SKM-1 treated with dmso at 0.1 percent for 144 hours (cell line): ENCODE results near the gene EXOG.
"Not testable (repeated sequence)": the region's sequence is repeated elsewhere in the genome, so short reads cannot be mapped to it uniquely, and the experiment has no call there.

Experiments
- DNase-seq: peaks from one replicate; lab custom pipeline; 2025; ENCODE audit not compliant: unreplicated experiment; lab: John Stamatoyannopoulos, UW

The EXOG gene

DNA sequence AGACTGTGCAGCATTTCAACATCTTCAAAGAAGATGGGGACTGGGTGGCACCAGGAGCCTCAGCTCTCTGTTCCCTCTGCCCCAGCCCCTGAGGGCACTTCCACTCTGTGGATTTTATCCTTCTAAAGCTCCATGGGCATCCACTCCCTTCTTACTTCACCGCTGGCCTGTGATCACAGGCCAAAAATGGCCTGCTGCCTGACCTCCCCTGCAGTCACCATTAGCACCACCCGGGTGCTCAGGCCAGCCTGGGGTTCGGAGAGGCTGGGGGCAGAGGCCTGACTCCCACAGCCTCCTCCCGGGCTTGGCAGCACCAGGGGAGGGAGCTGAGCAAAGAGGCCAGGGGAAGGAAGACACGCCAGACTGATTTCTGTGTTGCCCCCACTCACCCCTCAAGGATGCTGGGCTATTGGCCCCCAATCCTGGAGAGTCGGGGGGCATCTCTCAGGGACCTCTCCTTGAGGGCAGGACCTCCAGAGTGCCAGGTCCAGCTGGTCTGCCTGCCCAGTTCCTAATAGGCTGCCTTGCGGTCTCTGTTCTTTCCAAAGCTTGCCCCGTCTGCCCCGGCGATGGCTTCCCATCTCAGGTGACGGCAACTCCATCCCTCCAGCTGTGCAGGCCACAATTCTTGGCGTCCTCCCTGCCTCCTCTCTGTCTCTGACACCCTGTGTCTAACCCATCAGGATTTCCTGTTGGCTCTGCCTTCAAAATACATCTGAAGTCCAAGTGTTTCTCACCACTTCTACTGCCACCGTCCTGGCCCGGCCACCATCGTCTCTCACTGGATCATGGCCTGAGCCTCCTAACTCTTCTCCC lies 67.1 kb downstream of the EXOG start:
- no peak for DNase-seq

DNA sequence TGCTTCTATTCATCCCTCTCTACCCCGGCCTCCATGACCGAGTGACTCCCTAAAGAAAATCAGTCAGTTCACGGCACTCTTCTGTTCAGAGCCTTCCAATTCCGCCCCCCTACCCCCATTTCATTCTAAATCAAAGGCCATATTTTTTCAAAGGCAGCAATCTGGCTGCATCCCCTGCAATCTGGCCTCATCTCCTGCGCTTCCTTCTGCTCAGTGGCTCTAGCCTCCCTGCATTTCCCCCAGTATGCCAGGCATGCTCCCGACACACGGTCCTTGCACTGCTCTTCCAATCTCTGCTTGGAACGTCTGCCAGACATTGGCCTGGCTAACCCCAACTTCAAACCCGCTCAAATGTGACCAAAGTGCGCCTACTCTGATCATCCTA lies 67.7 kb downstream of the EXOG start:
- no peak for DNase-seq

DNA sequence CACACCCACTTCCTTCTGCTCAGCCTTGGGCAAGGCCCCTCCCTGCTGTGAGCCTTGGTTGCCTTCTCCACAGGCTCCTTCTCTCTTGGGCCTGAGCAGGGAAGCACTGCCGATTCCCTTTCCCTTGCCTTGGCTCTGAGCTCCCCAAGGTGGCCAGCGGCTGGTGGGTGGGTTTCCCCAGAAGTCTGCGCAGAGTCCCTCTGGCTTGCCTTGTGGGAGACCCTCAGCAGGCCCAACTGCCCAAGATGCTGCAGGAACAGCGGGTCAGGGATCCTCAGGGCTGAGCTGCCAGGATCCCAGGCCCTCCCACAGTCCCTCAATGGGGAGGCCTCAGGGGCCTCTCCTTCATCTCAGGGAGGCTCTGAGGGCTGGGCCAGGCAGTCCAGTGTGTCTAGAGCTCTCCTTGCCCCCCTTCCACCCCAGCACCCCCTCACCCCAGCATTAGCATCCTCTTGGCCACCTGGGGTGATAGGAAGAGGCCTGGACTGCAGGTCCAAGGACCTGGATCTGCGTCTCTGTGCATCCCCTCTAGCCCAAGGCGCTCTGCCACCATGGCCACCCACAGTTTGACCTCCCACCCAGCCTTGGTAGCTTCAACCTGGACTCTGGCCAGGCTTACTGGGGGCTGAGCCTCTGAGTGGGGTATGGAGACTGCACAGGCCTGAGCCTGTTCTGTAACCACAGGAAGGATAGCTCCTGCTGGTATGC lies 68.6 kb downstream of the EXOG start:
- no peak for DNase-seq

DNA sequence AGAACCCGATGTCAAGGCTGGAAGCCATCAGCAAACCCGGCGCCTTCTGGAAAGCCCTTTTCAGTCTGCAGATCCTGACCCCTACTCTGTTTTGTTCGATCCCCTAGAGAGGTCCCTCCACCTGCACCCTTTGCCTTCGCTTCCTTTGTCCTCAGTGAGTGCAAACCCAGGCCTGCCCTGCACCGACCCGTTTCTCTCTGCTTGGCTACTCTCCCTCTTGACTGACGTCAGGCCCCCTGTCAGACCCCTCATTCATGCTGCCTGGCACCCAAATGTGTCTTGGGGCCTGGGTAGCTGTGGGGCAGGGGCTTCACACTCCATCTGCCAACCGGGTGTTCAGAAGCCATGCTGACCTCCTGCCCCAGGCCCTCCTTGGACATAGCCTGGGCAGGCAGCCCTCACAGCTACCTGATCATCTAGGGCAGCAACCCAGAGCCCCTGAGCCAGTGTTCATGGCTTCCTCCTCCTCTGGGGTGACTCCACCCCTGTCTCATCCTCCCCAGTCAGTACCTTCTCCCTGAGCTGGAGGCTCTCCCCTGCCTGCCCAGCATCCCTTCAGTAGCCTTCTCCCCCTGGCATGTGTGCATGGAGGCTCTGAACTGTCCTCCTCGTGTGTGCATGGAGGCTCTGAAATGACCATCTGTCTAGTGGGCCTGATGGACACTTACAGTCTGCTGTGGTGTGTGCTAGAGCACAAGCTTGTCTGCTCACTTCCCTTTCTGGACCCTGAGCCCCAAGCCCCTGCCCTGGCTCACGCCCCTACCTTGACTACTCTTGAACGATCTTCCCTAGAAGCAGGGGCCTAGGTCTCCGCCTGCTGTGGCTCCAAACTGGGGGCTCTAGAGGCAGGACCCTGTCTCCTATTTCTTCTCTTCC lies 69.4 kb downstream of the EXOG start:
- DNase-seq: no peak

DNA sequence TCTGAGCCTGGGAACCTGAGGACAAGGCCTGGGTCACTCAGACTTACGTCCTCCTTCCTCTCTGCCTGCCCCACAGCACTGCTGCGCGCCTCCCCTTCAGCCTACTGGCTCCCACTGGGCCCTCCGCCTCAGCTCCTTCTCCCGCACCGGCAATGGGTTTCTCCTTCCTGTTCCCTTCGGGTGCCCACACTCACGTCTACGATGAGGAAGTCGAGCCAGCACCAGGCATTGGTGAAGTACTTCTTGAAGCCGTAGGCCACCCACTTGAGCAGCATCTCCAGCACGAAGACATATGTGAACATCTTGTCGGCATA lies 70.0 kb downstream of the EXOG start:
- DNase-seq: no peak

DNA sequence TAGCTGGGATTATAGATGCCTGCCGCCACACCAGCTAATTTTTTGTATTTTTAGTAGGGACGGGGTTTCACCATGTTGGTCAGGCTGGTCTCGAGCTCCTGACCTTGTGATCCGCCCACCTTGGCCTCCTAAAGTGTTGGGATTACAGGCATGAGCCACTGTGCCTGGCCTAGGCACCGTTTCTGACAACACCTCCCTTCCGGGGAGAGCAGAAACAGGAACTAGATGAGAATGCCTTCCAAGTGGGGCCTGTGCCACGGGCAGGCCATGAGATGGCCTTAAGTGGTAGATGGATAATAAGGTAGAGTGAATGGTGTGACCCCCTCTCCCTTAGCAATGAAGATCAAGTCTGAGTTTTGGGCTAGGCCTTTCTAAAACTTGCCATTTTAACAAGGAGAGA lies 70.7 kb downstream of the EXOG start:
- not testable (repeated sequence) for DNase-seq

DNA sequence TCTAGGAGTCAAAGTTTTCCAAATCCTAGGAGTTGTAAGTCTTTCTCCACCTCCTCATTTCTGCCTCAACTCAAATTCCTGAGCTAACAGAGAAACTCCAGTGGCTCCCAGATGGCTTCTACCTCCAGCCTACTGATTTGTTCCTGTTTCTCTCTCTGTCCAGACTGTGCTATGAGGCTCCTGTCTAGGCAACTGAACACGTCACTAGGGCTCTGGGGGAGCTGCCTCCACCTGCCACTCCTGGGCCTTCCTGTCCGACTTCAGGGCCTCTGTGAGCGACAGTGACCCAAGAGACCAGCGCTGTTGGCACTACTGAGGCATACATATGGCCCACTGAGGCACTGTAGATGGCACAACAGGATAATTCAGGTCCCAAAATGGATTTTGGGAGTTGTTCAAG lies 71.4 kb downstream of the EXOG start:
- DNase-seq: no peak

DNA sequence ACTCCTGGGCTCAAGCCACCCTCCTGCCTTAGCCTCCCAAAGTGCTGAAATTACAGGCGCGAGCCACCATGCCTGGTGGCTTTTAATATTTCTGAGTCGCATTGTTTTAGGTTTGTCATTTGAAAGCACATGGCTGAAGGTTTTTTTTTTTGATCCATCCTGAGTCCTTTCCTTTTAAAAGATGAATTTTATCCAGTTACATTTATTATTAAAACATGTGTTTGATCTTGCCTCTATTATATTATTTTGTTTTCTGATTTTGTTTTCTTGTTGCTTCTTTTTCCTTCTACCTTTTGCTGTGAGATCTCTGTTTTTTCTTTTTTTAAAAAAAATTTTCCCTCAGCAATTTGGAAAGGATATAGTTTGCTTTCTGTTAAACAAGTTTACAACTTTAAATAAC lies 77.0 kb downstream of the EXOG start:
- no peak for DNase-seq

DNA sequence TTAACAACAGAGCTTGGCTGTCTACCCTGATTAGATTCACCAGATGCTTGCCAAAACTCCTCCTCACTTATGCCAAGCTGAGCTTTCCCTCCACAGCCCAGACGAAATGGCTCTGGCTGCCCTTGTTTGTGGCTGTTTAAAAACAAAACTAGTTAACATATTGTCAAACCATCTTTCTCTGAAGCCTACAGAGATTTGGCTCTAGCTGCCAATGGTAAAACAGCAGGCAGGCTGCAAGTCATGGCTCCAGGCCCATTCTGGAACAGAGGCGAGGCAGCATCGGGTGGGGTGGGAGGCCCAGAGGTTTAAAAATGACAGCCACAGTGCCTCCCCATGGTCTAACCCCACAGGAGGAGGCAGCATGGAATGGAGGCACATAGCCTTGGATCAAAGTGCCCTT lies 77.4 kb downstream of the EXOG start:
- no peak for DNase-seq

DNA sequence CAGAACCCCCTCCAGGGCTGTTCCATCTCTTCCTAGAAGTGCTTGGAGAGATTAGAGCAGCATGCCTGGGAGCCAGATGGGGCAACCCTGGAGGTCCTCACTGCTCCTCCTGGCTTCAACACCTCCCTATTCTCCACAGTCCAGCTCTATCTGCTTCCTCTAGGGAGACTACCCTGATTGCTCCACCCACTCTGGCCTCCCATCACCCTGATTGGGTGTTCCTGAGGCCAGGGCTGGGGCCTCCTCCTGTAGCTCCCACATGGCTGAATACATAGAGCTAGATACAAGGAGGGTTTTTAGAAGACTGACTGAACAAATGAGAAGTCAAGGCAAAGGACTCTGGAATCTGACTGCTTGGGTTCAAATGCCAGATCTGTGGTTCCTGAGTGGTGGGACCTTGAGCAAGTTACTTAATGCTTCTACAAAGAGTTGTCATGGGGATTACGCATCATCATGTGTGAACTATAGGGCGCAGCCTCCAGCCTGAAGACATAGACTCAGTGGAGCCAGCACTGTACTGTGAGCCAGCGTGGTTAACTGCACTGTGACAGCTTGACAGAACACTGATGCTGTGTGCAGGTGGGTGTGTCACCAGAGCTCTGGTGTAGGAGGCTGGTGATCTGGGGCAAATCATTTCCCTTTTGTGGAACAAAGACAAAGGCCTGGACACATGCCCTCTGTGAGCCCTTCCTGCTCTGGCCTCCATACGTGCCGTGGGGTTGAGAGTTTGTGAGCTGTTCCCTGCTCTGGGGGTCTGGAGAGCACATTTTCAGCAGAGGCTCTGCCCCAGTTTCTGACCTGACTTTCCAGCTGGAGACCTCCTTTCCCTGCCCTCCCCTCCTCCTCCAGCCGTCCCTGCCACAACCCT lies 78.5 kb downstream of the EXOG start:
- no peak for DNase-seq

DNA sequence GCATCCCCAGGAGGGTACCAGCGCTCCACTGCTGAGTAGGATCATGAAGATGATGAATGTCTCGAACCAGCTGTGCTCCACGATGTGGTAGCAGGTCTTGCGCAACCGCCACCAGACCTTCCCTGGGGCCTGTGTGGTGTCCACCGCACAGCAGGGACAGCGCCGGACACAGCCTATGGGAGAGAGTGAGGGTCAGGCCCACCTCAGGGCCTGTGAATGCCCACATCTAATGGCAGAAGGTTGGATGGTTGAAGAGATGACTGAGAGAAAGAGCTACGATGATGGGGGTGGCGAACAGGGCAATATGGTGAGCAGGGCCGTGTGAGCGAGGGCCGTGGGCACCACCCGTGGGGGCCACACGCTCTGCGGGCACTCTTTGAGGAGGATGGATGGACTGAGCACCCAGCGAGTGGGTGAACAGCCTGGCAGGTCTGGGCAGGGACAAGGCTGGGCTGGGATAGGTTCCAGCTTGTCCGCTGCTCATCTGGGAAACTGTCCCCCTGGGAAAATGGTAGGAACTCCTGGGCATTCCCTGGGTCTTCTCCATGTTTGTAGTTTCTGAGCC lies 79.2 kb downstream of the EXOG start:
- DNase-seq: no peak
